HG03457 (cell line): Measurements from ENCODE around the gene KRT75.

Source experiments
- ATAC-seq: cut with Tn5 transposase; IDR thresholded peaks from one replicate; pipeline ENCODE4 v1.9.1; 2021; ENCODE audit warnings: moderate number of reproducible peaks; ENCODE audit not compliant: unreplicated experiment

The KRT75 gene

GRCh38 chr12:52440821-52441319 is 6.7 kb upstream of the KRT75 start:
- ATAC-seq = no peak

- ATAC-seq = no peak
These were observed 5.7 kb upstream of the KRT75 start for GRCh38 chr12:52439845-52440244.

GRCh38 chr12:52439420-52439819 is 5.2 kb upstream of the KRT75 start:
- ATAC-seq = no peak

- ATAC-seq = no peak
These were observed 4.4 kb upstream of the KRT75 start for GRCh38 chr12:52438305-52439301.

- ATAC-seq = no peak
These were observed 3.3 kb upstream of the KRT75 start for GRCh38 chr12:52437508-52437907.

- no peak for ATAC-seq
These were observed 2.8 kb upstream of the KRT75 start for GRCh38 chr12:52436828-52437474.

GRCh38 chr12:52436000-52436827 is 2.0 kb upstream of the KRT75 start:
- ATAC-seq = no peak

- no peak for ATAC-seq
These were observed 1.5 kb upstream of the KRT75 start for GRCh38 chr12:52435659-52435999.

GRCh38 chr12:52434760-52435530 is 774 bp upstream of the KRT75 start:
- no peak for ATAC-seq

GRCh38 chr12:52433501-52434080 is 580 bp downstream of the KRT75 start:
- no peak for ATAC-seq

GRCh38 chr12:52432559-52433207 is 1.5 kb downstream of the KRT75 start:
- no peak for ATAC-seq

- ATAC-seq = no peak
These were observed 6.0 kb downstream of the KRT75 start for GRCh38 chr12:52428121-52428520.

- ATAC-seq = no peak
These were observed 7.1 kb downstream of the KRT75 start for GRCh38 chr12:52427083-52427482.

GRCh38 chr12:52426034-52426433 is 8.1 kb downstream of the KRT75 start:
- ATAC-seq = no peak

GRCh38 chr12:52425466-52425865 is 8.7 kb downstream of the KRT75 start:
- no peak for ATAC-seq

GRCh38 chr12:52423661-52424500 is 10.3 kb downstream of the KRT75 start:
- ATAC-seq = no peak

GRCh38 chr12:52423035-52423434 is 11.1 kb downstream of the KRT75 start:
- no peak for ATAC-seq

GRCh38 chr12:52419656-52420055 is 14.5 kb downstream of the KRT75 start:
- no peak for ATAC-seq
